PC-9 (cell line): Measurements from ENCODE around the gene TVP23B.
"Not testable (repeated sequence)": the region's sequence is repeated elsewhere in the genome, so short reads cannot be mapped to it uniquely, and the experiment has no call there.

Experiments
- CTCF ChIP-seq: fragments of 200-600 bp; sonication (generic); conservative IDR thresholded peaks from 2 replicates; pipeline ENCODE4 v1.6.1; 2017; ENCODE audit warnings: mixed run types, antibody characterized with exemption, mild to moderate bottlenecking, moderate library complexity
- EZH2 ChIP-seq: fragments of 200-600 bp; sonication (generic); IDR thresholded peaks from 2 replicates; pipeline ENCODE4 v1.8.0; 2017; ENCODE audit warnings: antibody characterized with exemption, low read depth

- TF ChIP-seq EZH2, CTCF: not testable (repeated sequence)
Measured at GRCh38 chr17:18747501-18747900, 33.5 kb upstream of the TVP23B start.
